Measurements from ENCODE around the gene ARHGAP8.

Gene ARHGAP8

GRCh38 chr22:44782363-44782963, 30.1 kb downstream of the ARHGAP8 start:
- no peak overlapping the region for H3K9ac ChIP-seq (ENCODE audit: low read length in 5 of 5)
- H3K4me1 ChIP-seq (ENCODE audit: control insufficient read depth in 5 of 5, insufficient read depth in 5 of 5, low read length in 5 of 5) = no peaks in the 10 kb centered on the region
- no peak overlapping the region for H3K27ac ChIP-seq (ENCODE audit: low read depth, low read length)
- H3K9me3 ChIP-seq (ENCODE audit: control insufficient read depth in 5 of 5, low read length in 5 of 5) = no peaks in the 10 kb centered on the region
- H3K36me3 ChIP-seq (ENCODE audit: control insufficient read depth in 5 of 5, insufficient read depth in 5 of 5, low read length in 5 of 5) = peaks cover 0 to 2% (median 0%) of the 10 kb centered on the region in 5 donors
- H3K4me3 ChIP-seq (ENCODE audit: low read depth in 1 of 5, low read length in 5 of 5) = no peak overlapping the region
- H3K27me3 ChIP-seq (ENCODE audit: control insufficient read depth in 5 of 5, insufficient read depth in 4 of 5, low read length in 5 of 5) = peaks cover 0 to 4% (median 3%) of the 10 kb centered on the region in 5 donors

GRCh38 chr22:44783091-44783490, 30.7 kb downstream of the ARHGAP8 start:
- H3K9me3 ChIP-seq (ENCODE audit: control insufficient read depth in 5 of 5, low read length in 5 of 5) = no peaks in the 10 kb centered on the region
- H3K36me3 ChIP-seq (ENCODE audit: control insufficient read depth in 5 of 5, insufficient read depth in 5 of 5, low read length in 5 of 5) = peaks cover 0 to 2% (median 0%) of the 10 kb centered on the region in 5 donors
- no peaks in the 10 kb centered on the region for H3K4me1 ChIP-seq (ENCODE audit: control insufficient read depth in 5 of 5, insufficient read depth in 5 of 5, low read length in 5 of 5)
- H3K27ac ChIP-seq (ENCODE audit: low read depth, low read length) = no peak overlapping the region
- no peak overlapping the region for H3K4me3 ChIP-seq (ENCODE audit: low read depth in 1 of 5, low read length in 5 of 5)
- no peak overlapping the region for H3K9ac ChIP-seq (ENCODE audit: low read length in 5 of 5)
- H3K27me3 ChIP-seq (ENCODE audit: control insufficient read depth in 5 of 5, insufficient read depth in 4 of 5, low read length in 5 of 5) = peaks cover 0 to 4% (median 3%) of the 10 kb centered on the region in 5 donors

- H3K27ac ChIP-seq (ENCODE audit: low read depth, low read length) = no peak overlapping the region
- peaks cover 0 to 2% (median 0%) of the 10 kb centered on the region in 5 donors for H3K36me3 ChIP-seq (ENCODE audit: control insufficient read depth in 5 of 5, insufficient read depth in 5 of 5, low read length in 5 of 5)
- no peak overlapping the region for H3K9ac ChIP-seq (ENCODE audit: low read length in 5 of 5)
- no peak overlapping the region for H3K4me3 ChIP-seq (ENCODE audit: low read depth in 1 of 5, low read length in 5 of 5)
- H3K27me3 ChIP-seq (ENCODE audit: control insufficient read depth in 5 of 5, insufficient read depth in 4 of 5, low read length in 5 of 5) = peaks cover 0 to 4% (median 3%) of the 10 kb centered on the region in 5 donors
- no peaks in the 10 kb centered on the region for H3K9me3 ChIP-seq (ENCODE audit: control insufficient read depth in 5 of 5, low read length in 5 of 5)
- H3K4me1 ChIP-seq (ENCODE audit: control insufficient read depth in 5 of 5, insufficient read depth in 5 of 5, low read length in 5 of 5) = no peaks in the 10 kb centered on the region
Measured at GRCh38 chr22:44783581-44783980, 31.2 kb downstream of the ARHGAP8 start.

- H3K4me3 ChIP-seq (ENCODE audit: low read depth in 1 of 5, low read length in 5 of 5) = no peak overlapping the region
- no peaks in the 10 kb centered on the region for H3K9me3 ChIP-seq (ENCODE audit: control insufficient read depth in 5 of 5, low read length in 5 of 5)
- H3K9ac ChIP-seq (ENCODE audit: low read length in 5 of 5) = no peak overlapping the region
- H3K27ac ChIP-seq (ENCODE audit: low read depth, low read length) = no peak overlapping the region
- no peaks in the 10 kb centered on the region for H3K4me1 ChIP-seq (ENCODE audit: control insufficient read depth in 5 of 5, insufficient read depth in 5 of 5, low read length in 5 of 5)
- H3K36me3 ChIP-seq (ENCODE audit: control insufficient read depth in 5 of 5, insufficient read depth in 5 of 5, low read length in 5 of 5) = peaks cover 0 to 2% (median 0%) of the 10 kb centered on the region in 5 donors
- H3K27me3 ChIP-seq (ENCODE audit: control insufficient read depth in 5 of 5, insufficient read depth in 4 of 5, low read length in 5 of 5) = no peaks in the 10 kb centered on the region
Measured at GRCh38 chr22:44786136-44786535, 33.8 kb downstream of the ARHGAP8 start.

- Histone ChIP-seq H3K4me3 (ENCODE audit: low read depth in 1 of 5, low read length in 5 of 5) (no peak overlapping the region), H3K9me3 (ENCODE audit: control insufficient read depth in 5 of 5, low read length in 5 of 5) (no peaks in the 10 kb centered on the region), H3K4me1 (ENCODE audit: control insufficient read depth in 5 of 5, insufficient read depth in 5 of 5, low read length in 5 of 5) (no peaks in the 10 kb centered on the region), H3K27ac (ENCODE audit: low read depth, low read length) (no peak overlapping the region), H3K36me3 (ENCODE audit: control insufficient read depth in 5 of 5, insufficient read depth in 5 of 5, low read length in 5 of 5) (peaks cover 0 to 2% (median 0%) of the 10 kb centered on the region in 5 donors), H3K9ac (ENCODE audit: low read length in 5 of 5) (no peak overlapping the region), H3K27me3 (ENCODE audit: control insufficient read depth in 5 of 5, insufficient read depth in 4 of 5, low read length in 5 of 5) (no peaks in the 10 kb centered on the region)
Measured at GRCh38 chr22:44786610-44787009, 34.2 kb downstream of the ARHGAP8 start.

GRCh38 chr22:44787832-44788231, 35.5 kb downstream of the ARHGAP8 start:
- no peak overlapping the region for H3K9ac ChIP-seq (ENCODE audit: low read length in 5 of 5)
- H3K4me1 ChIP-seq (ENCODE audit: control insufficient read depth in 5 of 5, insufficient read depth in 5 of 5, low read length in 5 of 5) = no peaks in the 10 kb centered on the region
- H3K9me3 ChIP-seq (ENCODE audit: control insufficient read depth in 5 of 5, low read length in 5 of 5) = no peaks in the 10 kb centered on the region
- H3K4me3 ChIP-seq (ENCODE audit: low read depth in 1 of 5, low read length in 5 of 5) = no peak overlapping the region
- H3K27ac ChIP-seq (ENCODE audit: low read depth, low read length) = no peak overlapping the region
- H3K36me3 ChIP-seq (ENCODE audit: control insufficient read depth in 5 of 5, insufficient read depth in 5 of 5, low read length in 5 of 5) = peaks cover 0 to 2% (median 0%) of the 10 kb centered on the region in 5 donors
- no peaks in the 10 kb centered on the region for H3K27me3 ChIP-seq (ENCODE audit: control insufficient read depth in 5 of 5, insufficient read depth in 4 of 5, low read length in 5 of 5)

GRCh38 chr22:44793106-44793505, 40.7 kb downstream of the ARHGAP8 start:
- Histone ChIP-seq H3K4me3 (ENCODE audit: low read depth in 1 of 5, low read length in 5 of 5) (no peak overlapping the region), H3K27me3 (ENCODE audit: control insufficient read depth in 5 of 5, insufficient read depth in 4 of 5, low read length in 5 of 5) (peaks cover 0 to 7% (median 0%) of the 10 kb centered on the region in 5 donors), H3K9me3 (ENCODE audit: control insufficient read depth in 5 of 5, low read length in 5 of 5) (no peaks in the 10 kb centered on the region), H3K36me3 (ENCODE audit: control insufficient read depth in 5 of 5, insufficient read depth in 5 of 5, low read length in 5 of 5) (no peaks in the 10 kb centered on the region), H3K9ac (ENCODE audit: low read length in 5 of 5) (no peak overlapping the region), H3K4me1 (ENCODE audit: control insufficient read depth in 5 of 5, insufficient read depth in 5 of 5, low read length in 5 of 5) (no peaks in the 10 kb centered on the region), H3K27ac (ENCODE audit: low read depth, low read length) (no peak overlapping the region)

GRCh38 chr22:44793506-44794172, 41.3 kb downstream of the ARHGAP8 start:
- Histone ChIP-seq H3K4me1 (ENCODE audit: control insufficient read depth in 5 of 5, insufficient read depth in 5 of 5, low read length in 5 of 5) (no peaks in the 10 kb centered on the region), H3K36me3 (ENCODE audit: control insufficient read depth in 5 of 5, insufficient read depth in 5 of 5, low read length in 5 of 5) (no peaks in the 10 kb centered on the region), H3K27ac (ENCODE audit: low read depth, low read length) (no peak overlapping the region), H3K9me3 (ENCODE audit: control insufficient read depth in 5 of 5, low read length in 5 of 5) (no peaks in the 10 kb centered on the region), H3K27me3 (ENCODE audit: control insufficient read depth in 5 of 5, insufficient read depth in 4 of 5, low read length in 5 of 5) (peaks cover 0 to 7% (median 3%) of the 10 kb centered on the region in 5 donors), H3K4me3 (ENCODE audit: low read depth in 1 of 5, low read length in 5 of 5) (no peak overlapping the region), H3K9ac (ENCODE audit: low read length in 5 of 5) (no peak overlapping the region)

- no peak overlapping the region for H3K4me3 ChIP-seq (ENCODE audit: low read depth in 1 of 5, low read length in 5 of 5)
- H3K36me3 ChIP-seq (ENCODE audit: control insufficient read depth in 5 of 5, insufficient read depth in 5 of 5, low read length in 5 of 5) = no peaks in the 10 kb centered on the region
- H3K9me3 ChIP-seq (ENCODE audit: control insufficient read depth in 5 of 5, low read length in 5 of 5) = no peaks in the 10 kb centered on the region
- H3K27ac ChIP-seq (ENCODE audit: low read depth, low read length) = no peak overlapping the region
- H3K4me1 ChIP-seq (ENCODE audit: control insufficient read depth in 5 of 5, insufficient read depth in 5 of 5, low read length in 5 of 5) = no peaks in the 10 kb centered on the region
- H3K27me3 ChIP-seq (ENCODE audit: control insufficient read depth in 5 of 5, insufficient read depth in 4 of 5, low read length in 5 of 5) = peaks cover 0 to 14% (median 13%) of the 10 kb centered on the region in 5 donors
- H3K9ac ChIP-seq (ENCODE audit: low read length in 5 of 5) = no peak overlapping the region
Measured at GRCh38 chr22:44795701-44796630, 43.6 kb downstream of the ARHGAP8 start.

All from subcutaneous abdominal adipose tissue (tissue), 5 donors.